Sciatic nerve (tissue), 2 donors: Measurements from ENCODE around the gene SAT1. TPM values are rescaled to one million over a fixed set of nuclear protein-coding genes. Genes with fewer than 3 reads are reported as not detected.
"Not testable (repeated sequence)": the region's sequence is repeated elsewhere in the genome, so short reads cannot be mapped to it uniquely, and the experiment has no call there.

Source experiments
- ATAC-seq: fragments of 200-7000 bp; cut with Tn5 transposase; one replicate; pipeline ENCODE4 v1.9.1; 2020; ENCODE audit warnings: mild to moderate bottlenecking, moderate library complexity
- DNase-seq: peaks from one replicate; pipeline ENCODE4 v3.0.0-alpha.2; 2020; ENCODE audit warnings: low spot score
- intact Hi-C: fragments of 100-400 bp; cut with DNase I; formaldehyde crosslinking; loops from one replicate; pipeline ENCODE4 v1.14.2; 2022
- total RNA-seq: library from RNA; stranded (reverse); fragmentation: NEBNext Ultra II Directional; extraction: Animal tissue kit (Norgen Biotek cat#: 25700); gene quantifications from one replicate; pipeline ENCODE4 v1.2.1, GENCODE V29; 2021
- donor health status: DM: no; HTN: no; CAD: no.
- donor health status: DM: no; HTN: no; CAD: no.

SAT1 gene
- total RNA-seq, 1 donor from 2014 or later, result 417 TPM

GRCh38 chrX:23771086-23771485, 11.9 kb upstream of the SAT1 start:
- intact Hi-C loops, ATAC-seq, DNase-seq: not testable (repeated sequence)

DNA sequence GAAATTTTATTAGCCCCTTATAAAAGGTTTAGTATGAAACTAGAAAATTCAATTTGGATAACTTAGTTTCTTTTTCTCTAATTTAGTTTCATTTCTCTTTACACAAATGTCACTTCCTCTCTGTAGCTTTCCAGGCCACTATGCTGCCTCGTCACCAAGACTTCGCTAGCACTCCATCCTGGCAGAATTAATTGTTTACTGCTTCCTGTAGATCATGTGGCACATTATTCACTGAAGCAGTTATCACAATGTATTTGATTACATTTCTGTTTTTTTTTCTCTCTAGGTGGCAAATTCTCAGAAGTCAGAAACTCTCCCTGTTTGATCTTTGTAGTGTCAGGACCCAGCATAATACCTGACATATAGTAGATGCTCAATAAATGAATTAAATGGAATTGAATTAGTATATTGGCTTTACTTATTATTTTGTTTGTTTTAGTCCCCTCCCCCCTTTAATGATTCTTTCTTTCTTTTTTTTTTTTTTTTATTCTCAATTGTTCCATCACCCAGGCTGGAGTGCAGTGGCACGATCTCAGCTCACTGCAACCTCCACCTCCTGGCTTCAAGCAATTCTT, 9.3 kb upstream of the SAT1 start:
- ATAC-seq (no peak), DNase-seq (no peak)
- intact Hi-C loops, result no loop called here

DNA sequence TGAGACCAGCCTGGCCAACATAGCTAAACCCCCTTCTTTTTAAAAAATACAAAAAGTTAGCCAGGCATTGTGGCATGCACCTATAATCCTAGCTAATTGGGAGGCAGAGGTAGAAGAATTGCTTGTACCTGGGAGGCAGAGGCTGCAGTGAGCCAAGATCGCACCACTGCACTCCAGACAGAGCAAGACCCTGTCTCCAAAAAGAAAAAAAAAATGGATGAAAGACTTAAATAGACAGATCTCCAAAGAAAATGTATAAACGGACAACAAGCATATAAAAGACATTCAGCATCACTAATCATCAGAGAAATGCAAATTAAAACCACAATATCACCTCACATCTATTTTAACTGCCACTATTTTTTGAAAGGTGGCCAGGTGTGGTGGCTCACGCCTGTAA, 6.6 kb upstream of the SAT1 start:
- intact Hi-C loops, result no loop called here
- no peak for DNase-seq
- ATAC-seq, result no peak

DNA sequence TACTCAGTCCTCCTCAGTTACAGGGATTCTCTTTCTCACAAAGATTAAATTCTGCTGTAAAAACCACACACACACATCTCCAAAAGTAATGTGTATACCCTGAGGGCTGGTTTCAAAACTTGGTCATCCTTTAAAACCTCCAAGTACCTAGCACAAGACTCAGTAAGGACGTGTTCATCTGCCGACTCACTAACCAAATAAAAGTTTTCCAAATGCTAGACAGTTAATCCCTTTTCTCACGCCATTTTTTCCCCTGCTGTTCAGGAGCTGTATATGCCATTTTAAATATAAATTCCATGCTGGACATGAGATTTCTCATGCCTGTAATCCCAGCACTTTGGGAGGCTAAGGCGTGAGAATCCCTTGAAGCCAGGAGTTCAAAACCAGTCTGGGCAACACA, 3.9 kb upstream of the SAT1 start:
- DNase-seq (no peak), ATAC-seq (no peak)
- intact Hi-C loops, result no loop called here

DNA sequence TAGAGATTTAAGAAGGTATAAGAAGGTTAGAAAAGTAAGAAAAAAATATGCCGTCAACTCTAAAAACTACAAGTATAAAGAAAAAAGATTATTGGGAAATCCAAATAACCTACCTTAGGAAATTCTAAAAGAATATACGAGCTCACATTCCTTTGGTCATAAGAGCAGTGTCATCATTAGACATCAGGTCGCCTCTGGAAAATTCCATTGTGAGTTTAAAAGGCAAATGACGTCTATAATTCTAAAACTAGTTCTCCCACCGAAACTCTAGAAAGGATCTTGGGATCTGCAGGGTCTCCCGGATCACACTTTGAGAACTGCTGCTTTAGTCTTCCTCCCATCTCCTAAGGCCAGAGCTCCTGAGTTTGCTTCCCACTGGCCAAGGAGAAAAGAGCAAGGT, 518 bp upstream of the SAT1 start:
- ATAC-seq (no peak), DNase-seq (no peak)
- intact Hi-C loops, result loop anchor here (10.0 kb wide), 1 partner anchor 122 kb away; the partner anchor contains the start of genes APOO and CXorf58

- intact Hi-C loops, result loop anchor here (10.0 kb wide), 1 partner anchor 121 kb away; the partner anchor contains the start of genes APOO and CXorf58
- no peak for DNase-seq
- ATAC-seq, result peak; percentile 13
These were observed 856 bp downstream of the SAT1 start for GRCh38 chrX:23783589-23784469.

DNA sequence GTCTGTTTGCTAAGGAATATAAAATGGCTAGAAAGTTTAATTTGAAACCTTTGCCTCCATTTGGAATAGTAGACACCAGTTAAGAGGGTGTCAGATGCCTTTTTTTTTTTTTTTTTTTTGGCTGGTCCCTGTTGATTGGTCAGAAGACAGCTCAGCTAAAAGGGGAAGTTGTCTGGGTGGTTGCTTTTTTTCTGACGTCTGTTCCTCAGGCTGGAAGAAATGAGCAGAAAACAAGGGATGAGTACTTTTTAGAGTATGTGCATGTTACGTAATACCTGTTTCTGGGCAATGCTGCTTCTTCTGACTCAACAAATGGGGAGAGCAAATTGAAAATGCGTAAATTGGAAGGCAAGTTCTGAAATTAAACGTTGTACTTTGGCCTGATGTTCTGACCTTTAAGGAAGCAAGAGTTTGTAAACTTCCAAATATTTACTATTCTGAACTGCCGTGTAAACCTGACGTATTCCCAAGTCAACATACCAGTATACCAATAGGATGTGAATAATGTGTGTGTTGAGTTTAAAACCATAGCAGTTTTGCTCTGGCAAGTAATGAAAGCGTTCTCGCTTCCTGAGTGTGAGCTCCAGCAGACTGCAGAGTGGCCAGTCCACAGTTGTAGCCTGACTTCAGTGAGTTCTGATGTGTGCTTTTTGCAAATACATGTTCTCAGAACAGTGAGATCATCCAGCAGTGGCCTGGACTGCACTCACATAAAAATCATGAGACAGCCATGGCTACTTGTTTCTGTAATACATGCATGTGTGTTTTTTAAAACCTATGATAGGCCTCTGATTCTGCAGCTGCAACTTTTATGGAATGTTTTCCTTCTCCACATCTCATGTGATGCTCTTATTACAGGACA, 1.7 kb downstream of the SAT1 start:
- intact Hi-C loops, result loop anchor here (10.0 kb wide), 1 partner anchor 120 kb away; the partner anchor contains the start of genes APOO and CXorf58
- peak; percentile 22 for ATAC-seq

DNA sequence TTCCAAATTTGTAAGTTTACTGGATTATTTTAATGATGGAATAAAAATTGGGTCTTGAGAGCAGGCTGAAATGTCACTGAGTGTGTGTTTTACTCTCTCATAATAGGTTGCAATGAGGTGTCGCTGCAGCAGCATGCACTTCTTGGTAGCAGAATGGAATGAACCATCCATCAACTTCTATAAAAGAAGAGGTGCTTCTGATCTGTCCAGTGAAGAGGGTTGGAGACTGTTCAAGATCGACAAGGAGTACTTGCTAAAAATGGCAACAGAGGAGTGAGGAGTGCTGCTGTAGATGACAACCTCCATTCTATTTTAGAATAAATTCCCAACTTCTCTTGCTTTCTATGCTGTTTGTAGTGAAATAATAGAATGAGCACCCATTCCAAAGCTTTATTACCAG, 2.6 kb downstream of the SAT1 start:
- ATAC-seq, result no peak
- intact Hi-C loops, result loop anchor here (10.0 kb wide), 1 partner anchor 119 kb away; the partner anchor contains the start of genes APOO and CXorf58
- DNase-seq, result no peak

More for the DNA sequence above, 1.7 kb downstream of the SAT1 start:
- no peak for DNase-seq

GRCh38 chrX:23786268-23786815, 3.4 kb downstream of the SAT1 start:
- intact Hi-C loops, result loop anchor here (10.0 kb wide), 1 partner anchor 118 kb away; the partner anchor contains the start of genes APOO and CXorf58
- no peak for ATAC-seq
- no peak for DNase-seq

- DNase-seq, result no peak
- no peak for ATAC-seq
- intact Hi-C loops, result loop anchor here (10.0 kb wide), 1 partner anchor 117 kb away; the partner anchor contains the start of genes APOO and CXorf58
These were observed 4.8 kb downstream of the SAT1 start for GRCh38 chrX:23787745-23788118.

- ATAC-seq (no peak), DNase-seq (no peak)
- intact Hi-C loops, result loop anchor here (10.0 kb wide), 1 partner anchor 116 kb away; the partner anchor contains the start of genes APOO and CXorf58
These were observed 5.5 kb downstream of the SAT1 start for GRCh38 chrX:23788521-23788920.

- DNase-seq (no peak), ATAC-seq (no peak)
- intact Hi-C loops, result loop anchor here (10.0 kb wide), 1 partner anchor 116 kb away; the partner anchor contains the start of genes APOO and CXorf58
These were observed 6.0 kb downstream of the SAT1 start for GRCh38 chrX:23788946-23789345.

- intact Hi-C loops, result loop anchor here (10.0 kb wide), 1 partner anchor 115 kb away; the partner anchor contains the start of genes APOO and CXorf58
- DNase-seq, result no peak
- ATAC-seq, result no peak
These were observed 6.6 kb downstream of the SAT1 start for GRCh38 chrX:23789386-23790154.

DNA sequence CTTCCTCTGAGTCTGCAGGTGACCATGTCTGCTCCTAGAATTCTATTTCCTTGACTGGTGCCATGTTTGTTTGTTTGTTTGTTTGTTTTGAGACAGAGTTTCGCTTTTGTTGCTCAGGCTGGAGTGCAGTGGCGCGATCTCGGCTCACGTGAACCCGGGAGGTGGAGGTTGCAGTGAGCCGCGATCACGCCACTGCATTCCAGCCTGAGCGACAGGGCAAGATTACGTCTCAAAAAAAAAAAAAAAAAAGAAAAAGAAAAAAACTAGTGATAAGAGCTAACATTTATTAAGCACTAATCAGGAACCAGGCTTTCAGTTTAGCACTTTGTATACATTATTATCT, 7.2 kb downstream of the SAT1 start:
- no peak for DNase-seq
- intact Hi-C loops, result no loop called here

DNA sequence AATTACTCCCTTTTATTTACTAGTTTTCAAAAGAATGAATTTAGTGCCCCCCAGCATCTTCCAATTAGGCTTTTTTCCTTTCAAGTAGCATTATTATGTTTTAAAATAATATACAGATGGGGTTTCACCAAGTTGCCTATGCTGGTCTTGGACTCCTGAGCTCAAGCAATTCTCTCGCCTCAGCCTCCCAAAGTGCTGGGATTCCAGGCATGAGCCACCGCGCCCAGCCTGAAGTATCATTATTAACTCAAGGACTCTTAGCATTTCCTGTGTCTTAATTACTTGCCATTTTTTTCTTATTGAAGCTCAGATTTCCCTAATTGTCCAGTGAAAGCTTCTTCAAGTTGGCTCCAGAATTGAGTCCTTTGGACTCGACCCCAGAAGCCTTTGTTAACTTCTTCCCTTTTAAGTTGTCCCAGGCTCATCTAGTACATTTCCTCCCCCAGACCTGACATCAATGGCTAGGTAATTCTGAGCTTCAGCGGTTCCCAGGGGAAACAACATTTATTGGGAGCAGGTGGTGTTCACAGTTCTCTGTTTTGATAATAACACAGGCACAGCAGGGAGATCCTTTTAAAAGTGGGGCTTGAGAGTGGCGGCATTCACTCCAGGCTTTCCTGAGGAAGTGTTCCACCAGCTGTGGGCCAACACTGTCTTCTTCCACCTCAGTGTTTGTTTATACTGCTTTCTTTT, 10.0 kb downstream of the SAT1 start:
- intact Hi-C loops, result no loop called here
- no peak for ATAC-seq

More for the DNA sequence above, 7.2 kb downstream of the SAT1 start:
- ATAC-seq, result no peak

DNA sequence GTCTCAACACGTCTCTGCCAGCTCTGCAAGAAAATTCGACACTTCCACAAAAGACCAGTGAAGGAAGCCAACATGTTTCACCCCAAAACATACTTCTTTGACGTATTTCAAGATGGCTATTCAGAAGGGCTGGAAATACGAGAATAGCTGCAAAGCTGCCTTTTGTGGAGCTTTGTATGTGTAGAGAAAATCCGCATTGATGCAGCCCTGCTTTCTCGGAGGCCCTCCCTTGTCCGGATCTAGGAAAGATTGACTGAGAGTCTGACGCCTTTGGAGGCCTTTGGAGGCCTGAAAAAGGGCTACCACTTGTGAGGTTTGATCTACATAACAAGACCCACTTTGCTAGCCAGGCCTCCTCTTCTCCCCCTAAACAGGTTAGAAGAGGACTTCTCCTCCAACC, 12.2 kb downstream of the SAT1 start:
- intact Hi-C loops, result no loop called here
- DNase-seq (no peak), ATAC-seq (no peak)

More for the DNA sequence above, 10.0 kb downstream of the SAT1 start:
- DNase-seq, result no peak

DNA sequence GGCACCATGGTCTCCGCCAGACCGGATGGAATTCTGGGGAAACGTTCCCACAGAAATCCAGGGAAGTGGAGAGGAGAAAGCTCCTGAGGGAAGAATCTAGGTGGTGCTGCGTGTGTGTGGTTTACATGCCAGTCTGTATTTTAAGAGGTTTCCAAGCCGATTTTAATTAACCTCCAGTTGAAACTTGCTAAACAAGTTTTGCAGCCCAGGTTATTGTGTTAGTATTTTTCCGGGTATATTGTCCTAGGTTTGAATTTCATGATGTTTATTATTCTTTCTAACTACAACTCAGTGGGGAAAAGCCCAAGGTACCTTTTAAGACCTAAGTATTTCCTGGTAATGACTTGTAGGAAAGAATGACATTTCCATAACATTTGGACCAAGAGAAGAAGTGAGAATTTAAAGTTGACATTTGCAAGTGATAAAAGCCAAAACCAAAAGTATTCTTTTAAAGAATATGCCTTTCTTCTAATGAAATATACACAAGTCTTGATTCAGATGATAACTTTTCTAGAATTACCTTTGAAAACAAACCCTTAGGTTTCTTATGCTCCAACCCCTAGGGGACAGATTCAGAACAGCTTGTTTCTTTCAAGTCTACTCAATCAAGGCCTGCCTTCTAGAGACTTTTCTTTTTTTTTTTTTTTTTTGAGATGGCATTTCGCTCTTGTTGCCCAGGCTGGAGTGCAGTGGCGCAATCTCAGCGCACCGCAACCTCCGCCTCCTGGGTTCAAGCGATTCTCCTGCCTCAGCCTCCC, 14.6 kb downstream of the SAT1 start:
- ATAC-seq (no peak), DNase-seq (no peak)
- intact Hi-C loops, result no loop called here
